ENCODE results near the gene ADARB1.

The ADARB1 gene

DNA sequence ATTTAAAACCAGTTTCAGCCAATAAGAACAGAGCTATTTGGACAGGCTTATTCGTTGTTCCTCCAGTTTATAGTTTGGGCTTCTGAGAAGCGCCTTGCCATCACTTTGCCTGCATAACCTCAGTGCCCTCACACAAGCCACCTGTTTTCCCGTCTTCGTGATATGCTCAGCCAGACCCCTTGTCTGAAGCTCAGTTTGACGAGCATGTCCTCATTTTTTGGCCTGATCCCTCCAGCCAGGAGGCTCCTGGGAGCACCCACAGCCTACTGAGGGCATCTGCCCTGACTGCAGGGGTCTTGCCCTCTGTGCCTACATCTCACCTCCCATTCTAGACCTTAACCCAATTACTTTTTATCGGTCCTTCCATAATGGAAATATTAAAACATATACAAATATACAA is 95.3 kb downstream of the ADARB1 start:
- DNase-seq (ENCODE audit: low read depth in 3 of 3), result no peak

GRCh38 chr21:45170987-45171386 is 96.6 kb downstream of the ADARB1 start:
- no peak for DNase-seq (ENCODE audit: low read depth in 3 of 3)

GRCh38 chr21:45172420-45172819 is 98.0 kb downstream of the ADARB1 start:
- no peak for DNase-seq (ENCODE audit: low read depth in 3 of 3)

DNA sequence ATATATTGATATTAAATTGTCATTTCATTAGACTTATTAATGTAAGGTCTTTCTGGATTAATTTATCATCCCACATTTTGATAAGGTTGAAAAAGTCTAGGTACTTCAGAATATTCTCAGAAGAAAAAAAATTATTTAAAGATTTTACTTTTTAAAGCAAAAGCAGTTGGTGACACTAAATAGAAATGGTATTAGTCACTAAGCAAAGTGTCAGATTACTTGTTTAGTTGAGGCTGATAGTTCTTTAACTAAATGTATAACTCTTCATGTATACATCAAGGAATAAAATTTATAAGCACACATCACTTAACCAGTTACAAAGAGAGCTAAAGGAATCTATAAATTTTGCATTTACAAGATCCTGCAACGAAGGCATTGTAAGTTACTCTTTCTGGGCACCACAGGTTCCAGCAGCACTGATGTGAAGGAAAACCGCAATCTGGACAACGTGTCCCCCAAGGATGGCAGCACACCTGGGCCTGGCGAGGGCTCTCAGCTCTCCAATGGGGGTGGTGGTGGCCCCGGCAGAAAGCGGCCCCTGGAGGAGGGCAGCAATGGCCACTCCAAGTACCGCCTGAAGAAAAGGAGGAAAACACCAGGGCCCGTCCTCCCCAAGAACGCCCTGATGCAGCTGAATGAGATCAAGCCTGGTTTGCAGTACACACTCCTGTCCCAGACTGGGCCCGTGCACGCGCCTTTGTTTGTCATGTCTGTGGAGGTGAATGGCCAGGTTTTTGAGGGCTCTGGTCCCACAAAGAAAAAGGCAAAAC is 101.1 kb downstream of the ADARB1 start:
- no peak for DNase-seq (ENCODE audit: low read depth in 3 of 3)

- DNase-seq (ENCODE audit: low read depth in 3 of 3), result no peak
Observed at GRCh38 chr21:45176141-45176540, 101.8 kb downstream of the ADARB1 start.

GRCh38 chr21:45177039-45177438 is 102.7 kb downstream of the ADARB1 start:
- no peak for DNase-seq (ENCODE audit: low read depth in 3 of 3)

GRCh38 chr21:45178070-45178608 is 103.8 kb downstream of the ADARB1 start:
- no peak for DNase-seq (ENCODE audit: low read depth in 3 of 3)

- no peak for DNase-seq (ENCODE audit: low read depth in 3 of 3)
Observed at GRCh38 chr21:45178971-45179370, 104.6 kb downstream of the ADARB1 start.

DNA sequence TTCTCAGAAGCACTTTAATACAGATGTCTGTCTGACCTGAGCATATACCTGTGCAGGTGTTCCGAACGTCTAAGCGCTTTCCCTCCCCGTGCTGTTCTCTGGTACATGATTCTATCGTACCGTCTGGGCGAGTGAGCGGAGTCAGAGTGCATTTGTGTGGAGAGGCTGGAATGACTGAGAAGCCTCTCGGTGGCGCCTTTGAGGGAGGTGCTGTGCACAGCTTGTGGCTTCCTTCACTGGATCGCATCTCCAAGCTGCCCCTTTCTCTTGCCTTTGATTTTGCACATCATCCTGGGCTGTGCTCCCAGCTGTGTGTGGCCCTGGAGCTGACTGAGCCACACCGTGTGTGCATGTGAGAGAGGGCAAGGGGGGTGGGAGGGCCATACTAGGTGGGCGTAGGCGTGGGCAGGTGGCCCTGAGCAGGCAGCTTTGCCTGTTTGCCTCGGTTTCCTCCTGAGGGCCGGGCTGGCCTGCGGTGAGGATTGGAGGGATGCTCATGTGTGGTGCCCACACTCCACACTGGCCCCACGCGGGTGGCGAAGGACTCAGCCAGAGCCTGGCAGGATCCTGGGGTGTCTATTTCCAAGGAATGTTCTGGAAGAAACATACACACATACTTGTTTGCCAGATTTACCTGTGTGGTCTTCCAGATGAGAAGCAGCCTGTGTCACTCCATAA is 105.3 kb downstream of the ADARB1 start:
- DNase-seq (ENCODE audit: low read depth in 3 of 3), result no peak

DNA sequence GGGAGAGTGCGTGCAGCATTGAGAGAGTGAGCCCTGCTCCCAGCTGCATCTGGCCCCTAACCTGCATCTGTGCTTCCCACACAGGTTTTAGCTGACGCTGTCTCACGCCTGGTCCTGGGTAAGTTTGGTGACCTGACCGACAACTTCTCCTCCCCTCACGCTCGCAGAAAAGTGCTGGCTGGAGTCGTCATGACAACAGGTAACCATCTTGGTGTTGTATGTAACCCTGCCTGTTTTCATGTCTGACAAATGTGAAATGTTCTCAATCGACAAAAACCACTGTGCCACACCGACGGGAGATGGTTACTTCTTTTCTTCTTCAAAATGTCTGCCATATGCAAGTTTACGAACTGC is 105.8 kb downstream of the ADARB1 start:
- DNase-seq (ENCODE audit: low read depth in 3 of 3), result no peak

- no peak for DNase-seq (ENCODE audit: low read depth in 3 of 3)
Observed at GRCh38 chr21:45182958-45183357, 108.6 kb downstream of the ADARB1 start.

DNA sequence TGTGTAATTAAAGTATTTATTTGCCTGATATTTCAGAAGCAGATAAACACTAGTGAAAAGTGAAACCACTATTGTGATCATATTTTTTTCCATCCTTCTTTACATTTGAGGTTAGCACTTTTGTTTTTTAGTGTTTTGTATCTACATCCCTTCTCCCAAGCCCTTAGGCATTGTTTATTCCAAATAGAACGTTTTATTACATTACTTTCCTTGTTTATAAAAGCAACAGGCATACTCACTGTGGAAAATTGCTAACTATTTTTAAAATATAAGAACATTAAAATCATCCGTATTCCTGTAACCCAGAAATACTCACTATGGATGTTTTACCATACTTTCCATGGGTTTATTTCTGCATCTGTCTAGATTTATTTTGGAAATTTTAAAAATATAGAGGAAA is 109.5 kb downstream of the ADARB1 start:
- DNase-seq (ENCODE audit: low read depth in 3 of 3), result no peak

DNA sequence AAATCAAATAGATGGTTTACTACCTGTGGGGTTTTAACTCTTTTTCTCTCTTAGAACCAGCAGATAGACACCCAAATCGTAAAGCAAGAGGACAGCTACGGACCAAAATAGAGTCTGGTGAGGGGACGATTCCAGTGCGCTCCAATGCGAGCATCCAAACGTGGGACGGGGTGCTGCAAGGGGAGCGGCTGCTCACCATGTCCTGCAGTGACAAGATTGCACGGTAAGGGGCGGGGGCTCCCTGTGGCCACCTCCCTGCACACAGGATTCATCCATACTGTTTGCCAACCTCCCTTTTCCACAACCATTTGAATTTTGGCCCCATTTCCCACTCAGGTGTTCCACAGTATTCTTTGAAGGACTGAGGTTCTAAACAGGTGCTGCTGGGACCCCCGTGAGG is 110.5 kb downstream of the ADARB1 start:
- no peak for DNase-seq (ENCODE audit: low read depth in 3 of 3)

GRCh38 chr21:45186709-45187108 is 112.3 kb downstream of the ADARB1 start:
- DNase-seq (ENCODE audit: low read depth in 3 of 3), result no peak

GRCh38 chr21:45187646-45188045 is 113.3 kb downstream of the ADARB1 start:
- DNase-seq (ENCODE audit: low read depth in 3 of 3), result no peak

GRCh38 chr21:45190013-45190412 is 115.6 kb downstream of the ADARB1 start:
- DNase-seq (ENCODE audit: low read depth in 3 of 3), result no peak

DNA sequence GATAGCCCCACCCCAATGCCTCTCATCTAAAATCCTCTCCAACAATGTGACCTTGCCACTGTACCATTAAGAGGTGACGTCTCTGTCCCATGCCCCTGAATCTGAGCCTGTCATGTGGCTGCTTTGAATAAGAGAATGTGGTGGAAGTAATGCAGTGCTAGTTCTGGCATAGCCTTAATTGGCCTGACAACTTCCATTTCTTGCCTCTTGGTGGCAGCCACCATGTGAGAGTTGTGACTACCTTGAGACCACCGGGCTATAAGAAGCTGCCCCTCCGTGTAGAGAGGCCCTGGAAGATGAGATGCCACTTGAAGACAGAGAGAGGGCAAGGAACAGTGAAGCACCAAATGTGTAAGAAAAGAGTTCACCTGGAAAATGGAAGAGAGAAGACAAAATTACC is 118.0 kb downstream of the ADARB1 start:
- DNase-seq (ENCODE audit: low read depth in 3 of 3), result no peak

- no peak for DNase-seq (ENCODE audit: low read depth in 3 of 3)
Observed at GRCh38 chr21:45196620-45197019, 122.2 kb downstream of the ADARB1 start.

DNA sequence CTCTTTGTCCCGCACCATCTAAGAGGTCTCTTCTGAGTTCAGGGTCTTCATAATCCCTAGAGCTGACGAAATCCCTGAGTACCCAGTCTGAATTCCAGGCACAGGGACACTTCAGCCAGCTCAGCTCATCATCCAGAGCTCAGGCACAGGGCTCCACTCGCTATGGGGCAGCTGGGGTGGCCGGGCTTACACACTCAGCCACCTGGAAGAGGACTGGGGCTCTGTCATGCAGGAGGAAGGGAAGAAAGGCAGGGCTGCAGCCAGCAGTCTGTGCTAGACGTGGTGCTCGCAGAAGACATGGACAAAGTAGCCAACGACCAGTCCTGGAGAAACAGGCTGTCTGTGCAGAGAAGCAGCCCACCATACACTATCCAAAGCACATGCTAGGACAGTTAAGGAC is 124.8 kb downstream of the ADARB1 start:
- DNase-seq (ENCODE audit: low read depth in 3 of 3), result no peak

- DNase-seq (ENCODE audit: low read depth in 3 of 3), result no peak
Observed at GRCh38 chr21:45200031-45200430, 125.7 kb downstream of the ADARB1 start.

DNA sequence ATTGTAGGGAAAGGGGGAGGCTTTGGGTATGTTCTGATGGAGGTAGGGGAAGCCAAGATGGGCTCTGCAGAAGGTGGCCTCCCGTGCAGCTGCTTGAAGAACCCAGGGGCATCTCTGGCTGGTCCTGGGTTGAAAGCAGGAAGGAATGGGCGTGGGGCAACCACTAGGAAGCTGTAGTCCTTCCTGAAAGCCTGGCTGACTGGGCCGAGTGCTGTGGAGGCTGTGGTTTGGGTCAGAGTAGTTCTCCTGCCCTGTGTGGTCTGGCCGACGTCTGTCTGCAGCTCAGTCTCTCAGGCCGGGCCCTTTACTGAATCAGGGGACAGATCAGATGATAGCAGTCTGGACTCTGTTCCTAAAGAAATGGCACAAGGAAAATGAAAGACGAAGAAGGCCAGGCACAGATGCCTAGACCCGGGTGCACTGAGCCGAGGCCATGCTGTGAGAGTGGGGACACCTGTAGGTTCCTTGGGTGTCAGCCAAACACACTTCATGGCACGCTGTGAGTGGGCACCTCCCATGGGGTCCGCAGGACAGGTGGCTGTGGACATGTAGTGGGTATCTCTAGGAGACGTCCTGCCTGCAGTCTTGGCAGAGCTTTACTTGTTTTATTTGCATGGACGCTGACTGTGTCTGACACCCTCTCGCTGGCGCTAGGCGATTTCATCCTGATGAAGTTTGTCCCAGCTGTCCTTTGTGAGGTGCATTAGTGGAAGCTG is 126.4 kb downstream of the ADARB1 start:
- DNase-seq (ENCODE audit: low read depth in 3 of 3), result no peak

DNA sequence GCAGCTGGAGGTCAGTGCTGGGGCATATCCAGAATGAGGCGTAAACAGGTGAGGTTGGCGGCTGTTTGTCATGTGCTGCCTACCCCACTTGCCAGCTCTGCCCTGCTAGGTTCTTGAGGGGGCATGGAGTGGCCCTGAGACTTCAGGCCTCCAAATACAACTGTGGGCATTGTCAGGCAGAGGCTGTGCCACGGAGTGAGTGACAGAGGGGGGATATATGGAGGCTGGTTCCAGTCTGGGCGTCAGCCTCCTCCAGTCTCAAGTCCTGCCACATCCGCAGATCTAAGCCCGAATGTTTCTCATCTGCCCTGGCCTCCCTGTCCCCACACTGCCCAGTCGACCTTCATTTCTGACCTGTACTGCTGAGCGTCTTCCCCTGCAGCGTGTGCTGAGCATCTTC is 128.0 kb downstream of the ADARB1 start:
- DNase-seq (ENCODE audit: low read depth in 3 of 3), result no peak

DNA sequence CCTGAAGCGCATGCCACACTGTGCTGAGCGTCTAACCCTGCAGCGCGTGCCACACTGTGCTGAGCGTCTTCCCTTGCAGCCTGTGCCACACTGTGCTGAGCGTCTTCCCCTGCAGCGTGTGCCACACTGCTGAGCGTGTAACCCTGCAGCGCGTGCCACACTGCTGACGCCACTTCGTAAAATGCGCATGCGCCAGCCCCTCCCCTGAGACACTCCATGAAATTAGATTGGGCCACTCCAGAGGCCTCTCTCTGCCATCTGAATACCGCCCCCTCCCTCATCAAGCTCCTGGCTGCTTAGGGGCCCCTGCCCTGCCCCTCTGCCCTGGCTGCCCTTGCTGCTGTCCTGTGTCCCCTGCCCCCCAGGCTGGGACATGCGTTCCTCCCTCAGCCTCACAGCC is 128.5 kb downstream of the ADARB1 start:
- no peak for DNase-seq (ENCODE audit: low read depth in 3 of 3)

All from stimulated activated CD4-positive, alpha-beta T cell treated with anti-CD3 and anti-CD28 coated beads, TNF-alpha, amount 100 ng/mL, for 24 hours (primary cell).